Mesenchymal stem cell (in vitro differentiated cells and primary cell): ENCODE data around the gene RNF168.
"Not testable (repeated sequence)": the region's sequence is repeated elsewhere in the genome, so short reads cannot be mapped to it uniquely, and the experiment has no call there.

Experiments used
- DNase-seq: peaks from one replicate; pipeline ENCODE4 v3.0.0-alpha.2; 2013
- H2AFZ ChIP-seq: one replicate; pipeline ENCODE4 v1.6.1; 2013; ENCODE audit warnings: low read depth, mild to moderate bottlenecking, control low read depth, inconsistent platforms, low read length, moderate library complexity
- H2AK5ac ChIP-seq: 2 replicates; pipeline ENCODE4 v1.6.1; 2013; ENCODE audit warnings: low read length, moderate library complexity, mild to moderate bottlenecking, inconsistent platforms; ENCODE audit not compliant: severe bottlenecking
- H2BK120ac ChIP-seq: one replicate; pipeline ENCODE4 v1.6.1; 2013; ENCODE audit warnings: low read depth, mild to moderate bottlenecking, inconsistent platforms, low read length, moderate library complexity
- H2BK12ac ChIP-seq, 2 experiments: one replicate each; pipeline ENCODE4 v1.6.1; 2013; ENCODE audit warnings: inconsistent platforms in 2 of 2, low read length in 2 of 2, mild to moderate bottlenecking in 2 of 2, moderate library complexity in 2 of 2, control low read depth in 1 of 2
- H2BK15ac ChIP-seq: one replicate; pipeline ENCODE4 v1.6.1; 2013; ENCODE audit warnings: mild to moderate bottlenecking, low read depth, inconsistent platforms; ENCODE audit not compliant: poor library complexity, severe bottlenecking
- H2BK5ac ChIP-seq: 2 replicates; pipeline ENCODE4 v1.6.1; 2013; ENCODE audit warnings: low read depth, mild to moderate bottlenecking, low read length, control low read depth, inconsistent platforms; ENCODE audit not compliant: poor library complexity, severe bottlenecking
- H3K14ac ChIP-seq, 2 experiments: one replicate each; pipeline ENCODE4 v1.6.1; 2013; ENCODE audit warnings: inconsistent platforms in 2 of 2, low read length in 2 of 2, control low read depth in 1 of 2, mild to moderate bottlenecking in 1 of 2, moderate library complexity in 1 of 2
- H3K18ac ChIP-seq, 2 experiments: one replicate each; pipeline ENCODE4 v1.6.1; 2013; ENCODE audit warnings: inconsistent platforms in 2 of 2, low read length in 2 of 2, control low read depth in 1 of 2, low read depth in 1 of 2, mild to moderate bottlenecking in 1 of 2
- H3K23ac ChIP-seq, 2 experiments: one replicate each; pipeline ENCODE4 v1.6.1; 2013; ENCODE audit warnings: inconsistent platforms in 2 of 2, low read length in 2 of 2, mild to moderate bottlenecking in 2 of 2, moderate library complexity in 2 of 2, control low read depth in 1 of 2
- H3K27ac ChIP-seq: 2 replicates; pipeline ENCODE4 v1.5.1; 2013; ENCODE audit warnings: mild to moderate bottlenecking, moderate library complexity, low read length, control low read depth, inconsistent platforms; ENCODE audit not compliant: poor library complexity, severe bottlenecking
- H3K27me3 ChIP-seq, 2 experiments: 2 replicates each; pipeline versions ENCODE4 v1.6.1 to v1.7.0; 2013; ENCODE audit warnings: low read length in 2 of 2, mild to moderate bottlenecking in 2 of 2, moderate library complexity in 2 of 2, control low read depth in 1 of 2, inconsistent platforms in 1 of 2; ENCODE audit not compliant: control insufficient read depth in 1 of 2, insufficient read depth in 1 of 2
- H3K36me3 ChIP-seq, 2 experiments: 2 replicates each; pipeline versions ENCODE4 v1.6.1 to v1.7.0; 2013; ENCODE audit warnings: low read length in 2 of 2, control low read depth in 1 of 2, inconsistent platforms in 1 of 2, low read depth in 1 of 2, mild to moderate bottlenecking in 1 of 2; ENCODE audit not compliant: insufficient read depth in 2 of 2, control insufficient read depth in 1 of 2
- H3K4ac ChIP-seq, 2 experiments: one replicate each; pipeline ENCODE4 v1.6.1; 2013; ENCODE audit warnings: inconsistent platforms in 2 of 2, low read length in 2 of 2, mild to moderate bottlenecking in 2 of 2, moderate library complexity in 2 of 2, control low read depth in 1 of 2, low read depth in 1 of 2
- H3K4me1 ChIP-seq: 2 replicates; pipeline ENCODE4 v1.6.1; 2013; ENCODE audit warnings: low read depth, low read length, control low read depth; ENCODE audit not compliant: control insufficient read depth, insufficient read depth
- H3K4me2 ChIP-seq: 2 replicates; pipeline ENCODE4 v1.6.1; 2013; ENCODE audit warnings: low read length, mild to moderate bottlenecking, inconsistent platforms; ENCODE audit not compliant: poor library complexity, severe bottlenecking
- H3K4me3 ChIP-seq, 2 experiments: 2 replicates each; pipeline versions ENCODE4 v1.5.1 to v1.7.0; 2013; ENCODE audit warnings: low read length in 2 of 2, mild to moderate bottlenecking in 2 of 2, control low read depth in 1 of 2, low read depth in 1 of 2; ENCODE audit not compliant: insufficient read depth in 1 of 2
- H3K79me1 ChIP-seq: replicated peaks from 2 replicates; pipeline ENCODE4 v1.6.1; 2013; ENCODE audit warnings: mild to moderate bottlenecking, control low read depth, low read length, inconsistent platforms; ENCODE audit not compliant: poor library complexity, severe bottlenecking
- H3K9ac ChIP-seq: 2 replicates; pipeline ENCODE4 v1.7.0; 2013; ENCODE audit warnings: mild to moderate bottlenecking, low read length, moderate library complexity
- H3K9me3 ChIP-seq: 2 replicates; pipeline ENCODE4 v1.7.0; 2013; ENCODE audit warnings: mild to moderate bottlenecking, low read length; ENCODE audit not compliant: control insufficient read depth
- H4K8ac ChIP-seq: one replicate; pipeline ENCODE4 v1.6.1; 2013; ENCODE audit warnings: inconsistent platforms, mild to moderate bottlenecking, low read length, moderate library complexity
- H4K91ac ChIP-seq: one replicate; pipeline ENCODE4 v1.6.1; 2013; ENCODE audit warnings: mild to moderate bottlenecking, low read length, inconsistent platforms
- WGBS: methylation state at CpG from one replicate; pipeline ENCODE4 v1.1.7; 2013; ENCODE audit warnings: mixed read lengths; 5-methylcytosine and 5-hydroxymethylcytosine counted together

Gene RNF168

GRCh38 chr3:196521291-196521690 lies 17.7 kb upstream of the RNF168 start:
- WGBS, result 85% methylated on average over 12 of the region's 12 CpGs
- H3K9me3 ChIP-seq, result peaks cover 23% of the 10 kb centered on the region
- H3K79me1 ChIP-seq, H3K4ac ChIP-seq, H3K4me3 ChIP-seq, H3K4me1 ChIP-seq, H2BK12ac ChIP-seq, H4K91ac ChIP-seq, H3K4me2 ChIP-seq, H2BK5ac ChIP-seq, H3K36me3 ChIP-seq, H3K23ac ChIP-seq, H2AK5ac ChIP-seq, DNase-seq, H2BK15ac ChIP-seq, H3K27me3 ChIP-seq, H3K14ac ChIP-seq, H3K9ac ChIP-seq, H4K8ac ChIP-seq, H2AFZ ChIP-seq, H3K18ac ChIP-seq, H2BK120ac ChIP-seq, H3K27ac ChIP-seq: not testable (repeated sequence)

- H3K36me3 ChIP-seq, result no peaks in the 10 kb centered on the region
- no peak overlapping the region for H3K18ac ChIP-seq
- H3K9ac ChIP-seq, result no peak overlapping the region
- no peaks in the 10 kb centered on the region for H3K4me1 ChIP-seq
- peak; percentile 22 for DNase-seq
- H3K27ac ChIP-seq, result no peak overlapping the region
- no peak overlapping the region for H2BK120ac ChIP-seq
- no peak overlapping the region for H2AK5ac ChIP-seq
- no peak overlapping the region for H3K4me2 ChIP-seq
- H2AFZ ChIP-seq, result no peak overlapping the region
- H3K9me3 ChIP-seq, result peaks cover 23% of the 10 kb centered on the region
- H3K79me1 ChIP-seq, result no peaks in the 10 kb centered on the region
- H2BK15ac ChIP-seq, result no peak overlapping the region
- WGBS, result 79% methylated on average over 5 of the region's 5 CpGs
- H4K91ac ChIP-seq, result no peak overlapping the region
- H2BK12ac ChIP-seq, result no peak overlapping the region
- no peak overlapping the region for H2BK5ac ChIP-seq
- no peak overlapping the region for H3K23ac ChIP-seq
- no peak overlapping the region for H3K14ac ChIP-seq
- no peak overlapping the region for H3K4me3 ChIP-seq
- H3K27me3 ChIP-seq, result no peaks in the 10 kb centered on the region
- no peak overlapping the region for H3K4ac ChIP-seq
- no peak overlapping the region for H4K8ac ChIP-seq
These were observed 16.1 kb upstream of the RNF168 start for GRCh38 chr3:196519718-196520082.

GRCh38 chr3:196518966-196519717 lies 15.6 kb upstream of the RNF168 start:
- no peaks in the 10 kb centered on the region for H3K27me3 ChIP-seq
- no peaks in the 10 kb centered on the region for H3K4me1 ChIP-seq
- H2BK5ac ChIP-seq, result no peak overlapping the region
- no peak overlapping the region for H4K91ac ChIP-seq
- peaks cover 23% of the 10 kb centered on the region for H3K9me3 ChIP-seq
- 47% methylated on average over 10 of the region's 12 CpGs for WGBS
- no peak overlapping the region for H3K23ac ChIP-seq
- H3K9ac ChIP-seq, result peak overlapping the region; percentile 55
- H3K27ac ChIP-seq, result no peak overlapping the region
- H4K8ac ChIP-seq, result no peak overlapping the region
- H3K4me2 ChIP-seq, result no peak overlapping the region
- no peaks in the 10 kb centered on the region for H3K79me1 ChIP-seq
- H2BK120ac ChIP-seq, result no peak overlapping the region
- H2BK15ac ChIP-seq, result no peak overlapping the region
- no peak overlapping the region for H3K4me3 ChIP-seq
- no peak overlapping the region for H3K4ac ChIP-seq
- no peak overlapping the region for H2AK5ac ChIP-seq
- H2AFZ ChIP-seq, result no peak overlapping the region
- no peak overlapping the region for H2BK12ac ChIP-seq
- no peak overlapping the region for H3K14ac ChIP-seq
- DNase-seq, result peak; percentile 64
- no peak overlapping the region for H3K18ac ChIP-seq
- no peaks in the 10 kb centered on the region for H3K36me3 ChIP-seq

- Histone ChIP-seq H3K9me3 (peaks cover 23% of the 10 kb centered on the region), H3K4ac (no peak overlapping the region), H3K36me3 (no peaks in the 10 kb centered on the region), H2AFZ (no peak overlapping the region), H3K27ac (no peak overlapping the region), H3K14ac (no peak overlapping the region), H2BK15ac (no peak overlapping the region), H2BK120ac (no peak overlapping the region), H4K8ac (no peak overlapping the region), H4K91ac (no peak overlapping the region), H3K9ac (no peak overlapping the region), H3K4me2 (no peak overlapping the region), H3K79me1 (no peaks in the 10 kb centered on the region), H3K4me3 (no peak overlapping the region), H3K18ac (no peak overlapping the region), H2BK5ac (no peak overlapping the region), H2AK5ac (no peak overlapping the region), H3K4me1 (no peaks in the 10 kb centered on the region), H3K23ac (no peak overlapping the region), H3K27me3 (no peaks in the 10 kb centered on the region), H2BK12ac (no peak overlapping the region)
- DNase-seq, result no peak
- 88% methylated on average over 2 of the region's 2 CpGs for WGBS
These were observed 14.4 kb upstream of the RNF168 start for GRCh38 chr3:196517919-196518318.
